Naive B cell (primary cell): ENCODE measurements around the gene TMEM106A. TPM values are rescaled to one million over a fixed set of nuclear protein-coding genes. Genes with fewer than 3 reads are reported as not detected.
A peak's percentile ranks its signal among the peaks of the same experiment; 100 is the strongest.
"Not testable (repeated sequence)": the region's sequence is repeated elsewhere in the genome, so short reads cannot be mapped to it uniquely, and the experiment has no call there.

Experiments used
- ATAC-seq, 2 donors: fragments of 150-1000 bp; cut with Tn5 transposase; 2 replicates each; pipeline ENCODE4 v1.10.0; 2021; ENCODE audit warnings: low read depth in 2 of 2, mild to moderate bottlenecking in 2 of 2, moderate library complexity in 2 of 2
- DNase-seq: peaks from one replicate; pipeline ENCODE4 v3.0.0; 2022
- H3K27ac Mint-ChIP-seq, 6 donors: one replicate each; pipeline ENCODE4 v1.8.0; 2020 to 2022; ENCODE audit warnings: mild to moderate bottlenecking in 6 of 6, mixed read lengths in 6 of 6, moderate library complexity in 5 of 6, inconsistent platforms in 2 of 6
- H3K27me3 Mint-ChIP-seq, 3 donors: one replicate each; pipeline ENCODE4 v1.8.0; 2021 to 2022; ENCODE audit warnings: mixed read lengths in 3 of 3, mild to moderate bottlenecking in 1 of 3
- H3K36me3 Mint-ChIP-seq, 2 donors: one replicate each; pipeline ENCODE4 v1.8.0; 2020 to 2022; ENCODE audit warnings: mixed read lengths in 2 of 2, inconsistent platforms in 1 of 2, mild to moderate bottlenecking in 1 of 2
- H3K4me1 Mint-ChIP-seq, 3 donors: one replicate each; pipeline ENCODE4 v1.8.0; 2020 to 2022; ENCODE audit warnings: mixed read lengths in 3 of 3, inconsistent platforms in 1 of 3, mild to moderate bottlenecking in 1 of 3, moderate library complexity in 1 of 3
- H3K4me3 Mint-ChIP-seq, 8 donors: one replicate each; pipeline ENCODE4 v1.8.0; 2020 to 2022; ENCODE audit warnings: mild to moderate bottlenecking in 8 of 8, mixed read lengths in 8 of 8, moderate library complexity in 8 of 8, inconsistent platforms in 2 of 8
- H3K9me3 Mint-ChIP-seq, 7 donors: one replicate each; pipeline ENCODE4 v1.8.0; 2020 to 2022; ENCODE audit warnings: mixed read lengths in 7 of 7, mild to moderate bottlenecking in 5 of 7, inconsistent platforms in 2 of 7, moderate library complexity in 1 of 7
- polyA plus RNA-seq, 6 donors: library from polyadenylated mRNA; unstranded; fragments of 300-500 nt; fragmentation: Illumina TruSeq; gene quantifications; one replicate each; pipeline ENCODE4 v1.2.3, GENCODE V29; 2021; ENCODE audit warnings: low read depth in 6 of 6

The TMEM106A gene
- polyA plus RNA-seq, 6 donors from 2014 or later: 9.1 to 18.2 (median 12.0) TPM

- no peak overlapping the region for H3K4me3 Mint-ChIP-seq
- H3K9me3 Mint-ChIP-seq: no peaks in the 10 kb centered on the region
- H3K4me1 Mint-ChIP-seq: no peaks in the 10 kb centered on the region
Measured at GRCh38 chr17:43199633-43200032, 12.0 kb upstream of the TMEM106A start.

GRCh38 chr17:43200127-43200526 is 11.5 kb upstream of the TMEM106A start:
- no peak for DNase-seq

More at GRCh38 chr17:43199633-43200032, 12.0 kb upstream of the TMEM106A start:
- Mint-ChIP-seq H3K27me3 (no peaks in the 10 kb centered on the region), H3K36me3 (peaks cover 13 to 17% of the 10 kb centered on the region in 2 donors), H3K27ac (no peak overlapping the region)
- no peak for DNase-seq
- no peak for ATAC-seq

GRCh38 chr17:43203013-43203412 is 8.7 kb upstream of the TMEM106A start:
- not testable (repeated sequence) for H3K9me3 Mint-ChIP-seq, H3K36me3 Mint-ChIP-seq, ATAC-seq

More at GRCh38 chr17:43200127-43200526, 11.5 kb upstream of the TMEM106A start:
- peak; percentile 38 to 46 for ATAC-seq
- Mint-ChIP-seq H3K27me3 (no peaks in the 10 kb centered on the region), H3K36me3 (peaks cover 10 to 15% of the 10 kb centered on the region in 2 donors), H3K9me3 (no peaks in the 10 kb centered on the region), H3K27ac (peak overlapping the region in 1 of 6 donors; percentile 20), H3K4me1 (no peaks in the 10 kb centered on the region), H3K4me3 (no peak overlapping the region)

GRCh38 chr17:43210576-43210975 is 1.1 kb upstream of the TMEM106A start:
- ATAC-seq (no peak), DNase-seq (no peak)
- no peaks in the 10 kb centered on the region for H3K9me3 Mint-ChIP-seq
- peaks cover 24 to 42% (median 35%) of the 10 kb centered on the region in 3 donors for H3K4me1 Mint-ChIP-seq
- H3K4me3 Mint-ChIP-seq: peak overlapping the region; percentile 88 to 100 (median 99)
- no peaks in the 10 kb centered on the region for H3K27me3 Mint-ChIP-seq
- H3K27ac Mint-ChIP-seq: peak overlapping the region; percentile 88 to 100 (median 99)
- peaks cover 0 to 8% of the 10 kb centered on the region in 2 donors for H3K36me3 Mint-ChIP-seq

More at GRCh38 chr17:43203013-43203412, 8.7 kb upstream of the TMEM106A start:
- not testable (repeated sequence) for H3K4me1 Mint-ChIP-seq, DNase-seq, H3K4me3 Mint-ChIP-seq, H3K27me3 Mint-ChIP-seq, H3K27ac Mint-ChIP-seq

GRCh38 chr17:43211123-43211479 is 574 bp upstream of the TMEM106A start:
- Mint-ChIP-seq H3K27me3 (no peaks in the 10 kb centered on the region), H3K36me3 (peaks cover 0 to 13% of the 10 kb centered on the region in 2 donors), H3K4me3 (peak overlapping the region; percentile 88 to 100 (median 99)), H3K27ac (peak overlapping the region; percentile 88 to 100 (median 99)), H3K9me3 (no peaks in the 10 kb centered on the region), H3K4me1 (peaks cover 24 to 47% (median 40%) of the 10 kb centered on the region in 3 donors)
- ATAC-seq (no peak), DNase-seq (no peak)

- H3K9me3 Mint-ChIP-seq: no peaks in the 10 kb centered on the region
- H3K36me3 Mint-ChIP-seq: peaks cover 0 to 19% of the 10 kb centered on the region in 2 donors
- H3K4me3 Mint-ChIP-seq: peak overlapping the region; percentile 88 to 100 (median 99)
- H3K27ac Mint-ChIP-seq: peak overlapping the region; percentile 88 to 100 (median 99)
- peaks cover 27 to 53% (median 52%) of the 10 kb centered on the region in 3 donors for H3K4me1 Mint-ChIP-seq
- DNase-seq (peak; percentile 12), ATAC-seq (no peak)
- no peaks in the 10 kb centered on the region for H3K27me3 Mint-ChIP-seq
Measured at GRCh38 chr17:43212641-43213490, 1.2 kb downstream of the TMEM106A start.

GRCh38 chr17:43213545-43213944 is 1.9 kb downstream of the TMEM106A start:
- Mint-ChIP-seq H3K27me3 (no peaks in the 10 kb centered on the region), H3K9me3 (no peaks in the 10 kb centered on the region), H3K4me1 (peaks cover 29 to 55% (median 54%) of the 10 kb centered on the region in 3 donors), H3K4me3 (peak overlapping the region; percentile 88 to 100 (median 99)), H3K36me3 (peaks cover 0 to 23% of the 10 kb centered on the region in 2 donors), H3K27ac (peak overlapping the region in 2 of 6 donors; percentile 99 to 100)
- DNase-seq (no peak), ATAC-seq (no peak)

- no peaks in the 10 kb centered on the region for H3K27me3 Mint-ChIP-seq
- DNase-seq: no peak
- H3K4me3 Mint-ChIP-seq: peak overlapping the region in 1 of 8 donors; percentile 67
- ATAC-seq: no peak
- peaks cover 0 to 24% of the 10 kb centered on the region in 2 donors for H3K36me3 Mint-ChIP-seq
- peaks cover 29 to 68% (median 56%) of the 10 kb centered on the region in 3 donors for H3K4me1 Mint-ChIP-seq
- peak overlapping the region in 3 of 6 donors; percentile 27 to 71 (median 44) for H3K27ac Mint-ChIP-seq
- H3K9me3 Mint-ChIP-seq: no peaks in the 10 kb centered on the region
Measured at GRCh38 chr17:43215341-43215740, 3.7 kb downstream of the TMEM106A start.

GRCh38 chr17:43216369-43216761 is 4.7 kb downstream of the TMEM106A start:
- no peak for ATAC-seq
- H3K4me3 Mint-ChIP-seq: peak overlapping the region in 1 of 8 donors; percentile 67
- no peaks in the 10 kb centered on the region for H3K27me3 Mint-ChIP-seq
- DNase-seq: no peak
- no peaks in the 10 kb centered on the region for H3K9me3 Mint-ChIP-seq
- peaks cover 0 to 24% of the 10 kb centered on the region in 2 donors for H3K36me3 Mint-ChIP-seq
- H3K27ac Mint-ChIP-seq: no peak overlapping the region
- H3K4me1 Mint-ChIP-seq: peaks cover 22 to 73% (median 47%) of the 10 kb centered on the region in 3 donors

- H3K4me3 Mint-ChIP-seq: peak overlapping the region in 1 of 8 donors; percentile 47
- ATAC-seq (no peak), DNase-seq (no peak)
- H3K36me3 Mint-ChIP-seq: peaks cover 0 to 24% of the 10 kb centered on the region in 2 donors
- H3K9me3 Mint-ChIP-seq: no peaks in the 10 kb centered on the region
- H3K27ac Mint-ChIP-seq: peak overlapping the region in 2 of 6 donors; percentile 26 to 59
- peaks cover 22 to 75% (median 43%) of the 10 kb centered on the region in 3 donors for H3K4me1 Mint-ChIP-seq
- H3K27me3 Mint-ChIP-seq: no peaks in the 10 kb centered on the region
Measured at GRCh38 chr17:43216762-43217613, 5.3 kb downstream of the TMEM106A start.

GRCh38 chr17:43217614-43218087 is 6.0 kb downstream of the TMEM106A start:
- Mint-ChIP-seq H3K27ac (peak overlapping the region; percentile 26 to 88 (median 60)), H3K27me3 (no peaks in the 10 kb centered on the region), H3K36me3 (peaks cover 0 to 24% of the 10 kb centered on the region in 2 donors), H3K4me1 (peaks cover 15 to 69% (median 37%) of the 10 kb centered on the region in 3 donors), H3K9me3 (no peaks in the 10 kb centered on the region), H3K4me3 (no peak overlapping the region)
- no peak for DNase-seq
- no peak for ATAC-seq

- DNase-seq (no peak), ATAC-seq (no peak)
- Mint-ChIP-seq H3K27me3 (no peaks in the 10 kb centered on the region), H3K9me3 (no peaks in the 10 kb centered on the region), H3K4me1 (peaks cover 5 to 55% (median 29%) of the 10 kb centered on the region in 3 donors), H3K27ac (peak overlapping the region in 4 of 6 donors; percentile 18 to 65 (median 32)), H3K36me3 (peaks cover 0 to 24% of the 10 kb centered on the region in 2 donors), H3K4me3 (no peak overlapping the region)
Measured at GRCh38 chr17:43219001-43219400, 7.3 kb downstream of the TMEM106A start.
